ENCODE data around the gene P2RX3. TPM values are rescaled to one million over a fixed set of nuclear protein-coding genes. Genes with fewer than 3 reads are reported as not detected.

P2RX3 gene
- total and polyA plus RNA-seq, 2 of the 8 experiments (the other 6 are each of a cell fraction or from before 2014, with no cell fraction given) = 0.45 to 0.47 TPM

- H3K4me3 ChIP-seq (ENCODE audit: extremely low read depth in 1 of 4, insufficient read depth in 2 of 4, low read depth in 3 of 4, low read length in 4 of 4) = no peak overlapping the region
- H3K79me1 ChIP-seq (ENCODE audit: low read depth, low read length) = peaks cover 13% of the 10 kb centered on the region
- H4K91ac ChIP-seq (replicated peaks; ENCODE audit: insufficient read length, low read length) = no peak overlapping the region
- peaks cover 0 to 5% (median under 1%) of the 10 kb centered on the region in 4 experiments; a peak in 5 of 7 replicates for H3K4me1 ChIP-seq (replicated peaks in 1 of 4; ENCODE audit: control insufficient read depth in 3 of 4, insufficient read depth in 4 of 4, low read length in 3 of 4)
- H3K27ac ChIP-seq (ENCODE audit: low read depth, low read length) = no peak overlapping the region
- H3K4ac ChIP-seq (replicated peaks; ENCODE audit: insufficient read length, low read depth, low read length) = no peak overlapping the region
- FAIRE-seq (no peak), DNase-seq (ENCODE audit: low read depth in 1 of 2, low spot score in 2 of 2) (no peak)
- TF ChIP-seq CEBPB (IDR thresholded peaks at IDR 0.05; ENCODE audit: low read depth, low read length) = no peak
- TF ChIP-seq SIX5 (IDR thresholded peaks at IDR 0.05; ENCODE audit: low read depth, low read length) = no peak
- no peak for TF ChIP-seq POU5F1 (IDR thresholded peaks at IDR 0.05; ENCODE audit: low read depth, low read length)
- H2AFZ ChIP-seq (ENCODE audit: low read length) = no peak overlapping the region
- H3K27me3 ChIP-seq (replicated peaks in 1 of 4; ENCODE audit: control insufficient read depth in 3 of 4, extremely low read depth in 1 of 4, insufficient read depth in 3 of 4, low read length in 3 of 4) = no peaks in the 10 kb centered on the region
- no peak overlapping the region for H3K4me2 ChIP-seq (ENCODE audit: insufficient read depth in 1 of 2, low read depth in 2 of 2, low read length in 2 of 2)
- no peak overlapping the region for H2BK120ac ChIP-seq (replicated peaks; ENCODE audit: low read depth, low read length)
- H2AK5ac ChIP-seq (ENCODE audit: low read depth, low read length) = no peak overlapping the region
- POLR2A ChIA-PET (ENCODE audit: partially characterized antibody) = interaction anchor here (39.4 to 45.7 kb wide), 2 partner anchors 6 to 23 kb away, joined by 1279 read pairs; partner anchors contain the start of genes P2RX3, SSRP1 and TNKS1BP1
- no peak overlapping the region for H3K56ac ChIP-seq (replicated peaks; ENCODE audit: insufficient read length, low read depth, low read length)
- H3K9me3 ChIP-seq (ENCODE audit: insufficient read depth in 2 of 2, low read depth in 1 of 2, low read length in 1 of 2) = peaks cover 5 to 6% of the 10 kb centered on the region in 2 experiments; a peak in 3 of 4 replicates
- no peak overlapping the region for H3K14ac ChIP-seq (ENCODE audit: insufficient read length)
- H4K8ac ChIP-seq (ENCODE audit: extremely low read depth, insufficient read depth, low read length) = no peak overlapping the region
- H4K5ac ChIP-seq (ENCODE audit: insufficient read length, low read depth, low read length) = no peak overlapping the region
- H3K23me2 ChIP-seq (ENCODE audit: low read depth, low read length) = no peaks in the 10 kb centered on the region
- CTCF ChIA-PET (ENCODE audit: partially characterized antibody) = interaction anchor here (0.6 to 2.5 kb wide), 5 partner anchors 8 to 81 kb away, joined by 3 to 13 read pairs (median 3); no protein-coding TSS in a partner anchor
- H2BK15ac ChIP-seq (ENCODE audit: low read length) = no peak overlapping the region
- H3K36me3 ChIP-seq (ENCODE audit: control insufficient read depth in 2 of 4, insufficient read depth in 4 of 4, low read length in 3 of 4) = peaks cover 26 to 46% (median 41%) of the 10 kb centered on the region in 4 experiments
- WGBS, 2 experiments (ENCODE audit: extremely low coverage in 1 of 2, insufficient coverage in 1 of 2, insufficient read length in 1 of 2, insufficient replicate concordance in 2 of 2, low coverage in 1 of 2, low lambda C conversion rate in 2 of 2, missing lambda C conversion rate in 1 of 2) = 93% methylated on average over 26 of the region's 27 CpGs; no CpG with 5 or more reads in 1 of the 2 experiments
- H4K20me1 ChIP-seq (replicated peaks in 1 of 2; ENCODE audit: control insufficient read depth in 1 of 2, insufficient read depth in 2 of 2, low read length in 2 of 2) = peaks cover 5 to 14% of the 10 kb centered on the region in 2 experiments
- no peak overlapping the region for H3K9ac ChIP-seq (replicated peaks in 1 of 4; ENCODE audit: extremely low read depth in 1 of 4, low read depth in 3 of 4, low read length in 3 of 4)
- no peak overlapping the region for H3K23ac ChIP-seq (ENCODE audit: insufficient read length)
- H3K79me2 ChIP-seq (ENCODE audit: control insufficient read depth in 1 of 2, insufficient read depth in 2 of 2, low read length in 2 of 2) = peaks cover 0 to 18% of the 10 kb centered on the region in 2 experiments; a peak in 2 of 4 replicates
- no peak overlapping the region for H2BK20ac ChIP-seq (ENCODE audit: low read length)
- no peak overlapping the region for H3K18ac ChIP-seq (ENCODE audit: extremely low read depth, low read length)
- no peak overlapping the region; the same call in 1 of the 2 replicates for H2BK5ac ChIP-seq (ENCODE audit: low read depth, low read length)
- H2BK12ac ChIP-seq (ENCODE audit: low read depth, low read length) = no peak overlapping the region
Measured at GRCh38 chr11:57301711-57302423, 36.3 kb upstream of the P2RX3 start.

Measured in H1 (cell line).